Measurements from ENCODE around the gene SHKBP1. TPM values are rescaled to one million over a fixed set of nuclear protein-coding genes. Genes with fewer than 3 reads are reported as not detected.

SHKBP1 gene
- total RNA-seq, 1 donor: 55.9 TPM

DNA sequence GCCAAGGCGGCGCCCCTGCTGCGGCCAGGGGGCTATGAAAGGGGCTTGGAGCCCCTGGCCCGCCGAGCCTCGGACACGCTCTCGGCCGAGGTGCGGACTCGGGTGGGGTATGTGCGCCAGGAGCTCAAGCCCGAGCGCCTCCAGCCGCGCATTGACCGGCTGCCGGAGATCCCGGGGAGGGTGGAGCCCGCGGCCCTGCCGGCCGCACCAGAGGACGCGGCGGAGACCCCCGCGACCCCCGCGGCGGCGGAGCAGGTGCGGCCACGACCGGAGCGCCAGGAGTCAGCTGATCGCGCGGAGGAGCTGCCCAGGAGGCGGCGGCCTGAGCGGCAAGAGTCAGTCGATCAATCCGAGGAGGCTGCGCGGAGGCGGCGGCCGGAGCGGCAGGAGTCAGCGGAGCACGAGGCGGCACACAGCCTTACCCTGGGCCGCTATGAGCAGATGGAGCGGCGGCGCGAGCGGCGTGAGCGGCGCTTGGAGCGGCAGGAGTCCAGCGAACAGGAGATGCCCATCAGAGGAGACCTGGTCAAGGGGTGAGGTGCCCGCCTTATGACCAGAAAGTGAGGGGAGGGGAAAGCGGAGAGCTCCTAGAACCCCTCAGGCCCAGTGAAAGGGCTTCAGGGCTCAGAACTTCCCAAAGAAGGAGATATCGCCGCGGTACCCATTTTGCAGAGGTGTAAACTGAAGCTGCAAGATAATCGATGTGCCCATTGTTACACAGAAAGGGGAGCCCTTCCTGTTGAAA lies 8.8 kb upstream of the SHKBP1 start:
- Histone ChIP-seq H3K4me3 (ENCODE audit: low read length) (no peak overlapping the region), H3K27me3 (ENCODE audit: insufficient read depth, low read length) (peaks cover 36% of the 10 kb centered on the region), H3K9me3 (ENCODE audit: low read depth, low read length) (no peaks in the 10 kb centered on the region), H3K4me1 (ENCODE audit: insufficient read depth, low read length) (peaks cover 21% of the 10 kb centered on the region)

DNA sequence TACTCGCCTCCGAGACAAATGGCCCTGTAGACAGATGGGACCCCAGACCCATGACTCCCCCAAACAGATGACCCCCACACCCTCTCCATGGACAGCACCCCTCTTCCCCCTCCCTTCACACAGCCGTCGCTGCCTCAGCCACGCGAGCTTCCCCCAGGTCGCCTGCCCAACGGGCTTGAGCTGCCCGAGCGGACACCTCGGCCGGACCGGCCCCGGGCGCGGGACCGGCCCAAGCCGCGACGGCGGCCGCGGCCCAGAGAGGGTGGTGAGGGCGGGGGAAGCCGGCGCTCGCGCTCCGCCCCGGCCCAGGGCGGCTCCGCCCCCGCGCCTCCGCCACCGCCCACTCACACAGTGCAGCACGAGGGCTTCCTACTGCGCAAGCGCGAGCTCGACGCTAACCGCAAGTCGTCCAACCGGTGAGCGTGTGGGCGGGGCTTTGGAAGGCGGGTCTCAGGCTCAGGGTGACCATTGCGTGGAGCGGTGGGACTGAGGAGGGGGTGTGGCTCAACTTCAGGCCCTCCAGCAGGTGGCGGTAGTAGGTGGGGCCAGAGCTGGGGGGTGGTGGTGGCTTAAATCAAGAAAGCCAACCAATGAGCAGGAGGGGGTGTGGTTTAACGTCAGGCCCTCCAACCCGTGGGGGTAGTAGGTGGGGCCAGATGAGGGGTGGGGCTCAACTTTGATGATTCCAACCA lies 6.2 kb upstream of the SHKBP1 start:
- H3K27me3 ChIP-seq (ENCODE audit: insufficient read depth, low read length): peaks cover 35% of the 10 kb centered on the region
- H3K4me1 ChIP-seq (ENCODE audit: insufficient read depth, low read length): peaks cover 21% of the 10 kb centered on the region
- no peaks in the 10 kb centered on the region for H3K9me3 ChIP-seq (ENCODE audit: low read depth, low read length)
- no peak overlapping the region for H3K4me3 ChIP-seq (ENCODE audit: low read length)

DNA sequence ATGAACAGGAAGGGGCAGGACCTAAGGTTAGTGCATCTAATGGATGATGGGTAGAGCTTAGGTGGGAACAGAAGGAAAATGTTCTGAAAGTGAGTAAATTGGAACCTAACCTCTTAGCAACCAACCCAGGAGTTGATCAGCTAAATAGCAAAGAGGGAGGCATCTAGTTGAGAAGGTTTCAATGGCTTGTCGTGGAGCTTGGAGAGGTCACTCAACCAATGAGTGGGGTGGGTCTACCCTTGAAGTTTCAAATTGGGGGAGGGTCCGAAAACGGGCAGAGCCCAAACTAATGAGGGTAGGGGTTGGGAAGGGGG lies 5.7 kb upstream of the SHKBP1 start:
- H3K4me1 ChIP-seq (ENCODE audit: insufficient read depth, low read length): peaks cover 25% of the 10 kb centered on the region
- H3K4me3 ChIP-seq (ENCODE audit: low read length): no peak overlapping the region
- H3K9me3 ChIP-seq (ENCODE audit: low read depth, low read length): no peaks in the 10 kb centered on the region
- H3K27me3 ChIP-seq (ENCODE audit: insufficient read depth, low read length): peaks cover 30% of the 10 kb centered on the region

DNA sequence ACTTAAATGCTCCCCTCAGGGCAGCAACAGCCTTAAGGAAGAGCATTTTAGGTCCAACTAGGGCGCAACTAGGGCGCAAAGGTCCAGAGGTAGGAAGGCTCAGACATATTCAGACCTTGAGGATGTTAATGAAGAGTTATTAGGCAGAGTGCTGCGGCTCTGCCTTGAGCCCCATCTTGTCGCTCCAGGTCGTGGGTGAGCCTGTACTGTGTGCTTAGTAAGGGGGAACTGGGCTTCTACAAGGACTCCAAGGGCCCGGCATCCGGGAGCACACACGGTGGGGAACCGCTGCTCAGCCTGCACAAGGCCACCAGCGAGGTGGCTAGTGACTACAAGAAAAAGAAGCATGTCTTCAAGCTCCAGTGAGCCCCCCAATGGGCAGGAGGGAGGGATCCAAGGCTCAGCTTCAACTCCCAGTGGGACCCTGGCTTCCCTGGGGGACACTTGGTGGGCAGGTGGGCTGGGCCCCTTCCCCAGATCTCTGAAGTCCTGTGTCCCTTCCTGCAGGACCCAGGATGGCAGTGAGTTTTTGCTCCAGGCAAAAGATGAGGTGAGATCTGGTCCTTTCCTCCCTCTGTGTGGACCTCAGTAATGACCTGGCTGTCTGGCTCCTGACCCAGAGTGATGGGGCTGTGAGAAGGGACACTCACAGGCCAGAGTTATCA lies 4.7 kb upstream of the SHKBP1 start:
- Histone ChIP-seq H3K4me1 (ENCODE audit: insufficient read depth, low read length) (peaks cover 28% of the 10 kb centered on the region), H3K9me3 (ENCODE audit: low read depth, low read length) (no peaks in the 10 kb centered on the region), H3K27me3 (ENCODE audit: insufficient read depth, low read length) (peaks cover 22% of the 10 kb centered on the region), H3K4me3 (ENCODE audit: low read length) (no peak overlapping the region)

GRCh38 chr19:40575326-40575725 lies 1.3 kb upstream of the SHKBP1 start:
- Histone ChIP-seq H3K27me3 (ENCODE audit: insufficient read depth, low read length) (no peaks in the 10 kb centered on the region), H3K4me1 (ENCODE audit: insufficient read depth, low read length) (peaks cover 46% of the 10 kb centered on the region), H3K9me3 (ENCODE audit: low read depth, low read length) (no peaks in the 10 kb centered on the region), H3K4me3 (ENCODE audit: low read length) (no peak overlapping the region)

GRCh38 chr19:40576151-40576584 lies 505 bp upstream of the SHKBP1 start:
- Histone ChIP-seq H3K4me3 (ENCODE audit: low read length) (peak overlapping the region; percentile 87), H3K27me3 (ENCODE audit: insufficient read depth, low read length) (no peaks in the 10 kb centered on the region), H3K9me3 (ENCODE audit: low read depth, low read length) (no peaks in the 10 kb centered on the region), H3K4me1 (ENCODE audit: insufficient read depth, low read length) (peaks cover 49% of the 10 kb centered on the region)

GRCh38 chr19:40578442-40578908 lies 1.8 kb downstream of the SHKBP1 start:
- no peaks in the 10 kb centered on the region for H3K27me3 ChIP-seq (ENCODE audit: insufficient read depth, low read length)
- no peak overlapping the region for H3K4me3 ChIP-seq (ENCODE audit: low read length)
- H3K9me3 ChIP-seq (ENCODE audit: low read depth, low read length): no peaks in the 10 kb centered on the region
- peaks cover 58% of the 10 kb centered on the region for H3K4me1 ChIP-seq (ENCODE audit: insufficient read depth, low read length)

DNA sequence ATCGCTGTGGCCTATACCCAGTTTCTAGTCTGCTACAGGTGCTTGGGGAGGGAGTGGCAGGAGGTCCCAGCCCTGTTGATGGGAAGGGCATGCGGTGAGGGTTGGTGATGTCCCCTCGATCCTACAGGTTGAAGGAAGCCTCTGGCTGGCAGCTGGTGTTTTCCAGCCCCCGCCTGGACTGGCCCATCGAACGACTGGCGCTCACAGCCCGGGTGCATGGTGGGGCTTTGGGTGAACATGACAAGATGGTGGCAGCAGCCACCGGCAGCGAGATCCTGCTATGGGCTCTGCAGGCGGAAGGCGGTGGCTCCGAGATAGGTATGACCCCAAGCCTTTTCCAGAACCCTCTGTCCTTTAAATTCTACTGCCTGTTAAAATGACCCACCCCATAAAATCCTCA lies 3.9 kb downstream of the SHKBP1 start:
- Histone ChIP-seq H3K4me1 (ENCODE audit: insufficient read depth, low read length) (peaks cover 78% of the 10 kb centered on the region), H3K9me3 (ENCODE audit: low read depth, low read length) (no peaks in the 10 kb centered on the region), H3K27me3 (ENCODE audit: insufficient read depth, low read length) (no peaks in the 10 kb centered on the region), H3K4me3 (ENCODE audit: low read length) (peak overlapping the region; percentile 3)

DNA sequence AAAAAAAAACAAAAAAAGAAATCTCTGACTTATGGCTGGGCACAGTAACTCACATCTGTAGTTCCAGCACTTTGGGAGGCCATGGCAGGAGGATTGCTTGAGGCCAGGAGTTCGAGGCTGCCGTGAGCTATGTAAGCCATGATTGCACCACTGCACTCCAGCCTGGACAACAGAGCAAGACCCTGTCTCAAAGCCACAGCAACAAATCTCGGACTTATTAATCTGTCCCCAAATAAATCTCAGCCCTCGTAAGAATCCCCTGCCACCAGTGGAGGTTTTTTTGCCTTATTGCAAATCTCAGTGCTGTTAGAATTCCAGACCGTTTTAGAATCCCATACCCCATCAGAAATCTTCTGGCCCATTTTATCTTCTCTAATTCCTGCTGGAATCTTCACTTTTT lies 4.9 kb downstream of the SHKBP1 start:
- no peak overlapping the region for H3K4me3 ChIP-seq (ENCODE audit: low read length)
- no peaks in the 10 kb centered on the region for H3K9me3 ChIP-seq (ENCODE audit: low read depth, low read length)
- H3K27me3 ChIP-seq (ENCODE audit: insufficient read depth, low read length): no peaks in the 10 kb centered on the region
- peaks cover 80% of the 10 kb centered on the region for H3K4me1 ChIP-seq (ENCODE audit: insufficient read depth, low read length)

DNA sequence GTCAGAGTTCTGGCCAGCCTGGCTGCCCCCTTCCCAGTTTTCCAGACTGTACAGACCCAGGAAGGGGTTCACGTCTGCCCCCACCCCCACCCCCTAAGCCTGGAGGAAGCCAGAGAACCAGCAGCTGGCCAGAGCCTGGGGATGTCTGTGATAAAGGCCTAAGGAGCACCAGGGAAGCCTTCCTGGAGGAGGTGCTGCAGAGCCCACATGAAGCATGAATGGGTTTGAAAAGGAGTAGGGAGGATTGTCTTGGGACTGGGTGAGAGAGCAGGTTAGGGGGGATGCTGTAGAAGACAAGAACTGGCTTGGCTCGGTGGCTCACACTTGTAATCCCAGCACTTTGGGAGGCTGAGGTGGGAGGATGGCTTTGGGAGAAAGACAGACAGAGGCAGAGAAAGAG lies 5.8 kb downstream of the SHKBP1 start:
- Histone ChIP-seq H3K4me3 (ENCODE audit: low read length) (no peak overlapping the region), H3K4me1 (ENCODE audit: insufficient read depth, low read length) (peaks cover 79% of the 10 kb centered on the region), H3K27me3 (ENCODE audit: insufficient read depth, low read length) (no peaks in the 10 kb centered on the region), H3K9me3 (ENCODE audit: low read depth, low read length) (no peaks in the 10 kb centered on the region)

GRCh38 chr19:40583283-40583682 lies 6.6 kb downstream of the SHKBP1 start:
- Histone ChIP-seq H3K9me3 (ENCODE audit: low read depth, low read length) (no peaks in the 10 kb centered on the region), H3K4me3 (ENCODE audit: low read length) (no peak overlapping the region), H3K27me3 (ENCODE audit: insufficient read depth, low read length) (no peaks in the 10 kb centered on the region), H3K4me1 (ENCODE audit: insufficient read depth, low read length) (peaks cover 71% of the 10 kb centered on the region)

DNA sequence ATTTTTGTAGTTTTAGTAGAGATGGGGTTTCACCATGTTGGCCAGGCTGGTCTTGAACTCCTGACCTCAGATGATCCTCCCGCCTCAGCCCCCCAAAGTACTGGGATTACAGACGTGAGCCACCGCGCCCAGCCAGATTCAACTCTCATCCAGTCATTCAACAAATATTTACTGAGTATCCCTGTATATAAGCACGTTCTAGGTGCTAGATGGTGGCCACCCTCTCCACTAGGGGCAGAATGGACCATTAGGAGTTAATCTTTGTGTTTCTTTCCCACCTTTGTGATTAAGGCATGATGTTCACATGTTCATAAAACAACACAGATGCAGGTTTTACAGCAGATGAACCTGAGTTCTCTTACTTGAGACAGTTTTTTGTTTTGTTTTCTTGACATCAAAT lies 7.3 kb downstream of the SHKBP1 start:
- Histone ChIP-seq H3K4me1 (ENCODE audit: insufficient read depth, low read length) (peaks cover 63% of the 10 kb centered on the region), H3K27me3 (ENCODE audit: insufficient read depth, low read length) (no peaks in the 10 kb centered on the region), H3K4me3 (ENCODE audit: low read length) (no peak overlapping the region), H3K9me3 (ENCODE audit: low read depth, low read length) (no peaks in the 10 kb centered on the region)

DNA sequence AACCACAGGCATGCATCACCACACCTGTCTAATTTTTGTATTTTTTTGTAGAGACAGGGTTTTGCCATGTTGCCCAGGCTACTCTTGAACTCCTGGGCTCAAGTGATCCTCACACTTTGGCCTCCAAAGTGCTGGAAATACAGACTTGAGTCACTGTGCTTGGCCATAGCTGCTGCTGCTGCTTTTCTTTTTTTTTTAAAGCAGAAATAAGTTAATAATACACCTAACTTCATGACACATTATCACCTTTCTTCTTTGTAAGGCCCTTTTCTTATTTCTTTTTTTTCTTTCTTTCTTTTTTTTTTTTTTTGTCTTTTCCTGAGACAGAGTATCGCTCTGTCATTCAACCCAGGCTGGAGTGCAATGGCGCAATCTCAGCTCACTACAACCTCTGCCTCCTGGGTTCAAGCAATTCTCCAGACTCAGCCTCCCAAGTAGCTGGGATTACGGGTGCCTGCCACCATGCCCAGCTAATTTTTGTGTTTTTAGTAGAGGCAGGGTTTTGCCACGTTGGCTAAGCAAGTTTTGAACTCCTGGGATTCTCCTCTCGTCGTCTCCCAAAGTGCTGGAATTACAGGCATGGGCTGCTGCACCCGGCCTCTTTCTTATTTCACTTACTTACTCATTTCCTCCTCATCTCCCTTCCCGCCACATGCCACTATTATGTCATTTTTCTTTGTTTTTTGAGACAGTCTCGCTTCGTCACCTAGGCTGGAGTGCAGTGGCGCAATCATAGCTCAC lies 8.7 kb downstream of the SHKBP1 start:
- Histone ChIP-seq H3K27me3 (ENCODE audit: insufficient read depth, low read length) (no peaks in the 10 kb centered on the region), H3K4me1 (ENCODE audit: insufficient read depth, low read length) (peaks cover 50% of the 10 kb centered on the region), H3K4me3 (ENCODE audit: low read length) (no peak overlapping the region), H3K9me3 (ENCODE audit: low read depth, low read length) (no peaks in the 10 kb centered on the region)

DNA sequence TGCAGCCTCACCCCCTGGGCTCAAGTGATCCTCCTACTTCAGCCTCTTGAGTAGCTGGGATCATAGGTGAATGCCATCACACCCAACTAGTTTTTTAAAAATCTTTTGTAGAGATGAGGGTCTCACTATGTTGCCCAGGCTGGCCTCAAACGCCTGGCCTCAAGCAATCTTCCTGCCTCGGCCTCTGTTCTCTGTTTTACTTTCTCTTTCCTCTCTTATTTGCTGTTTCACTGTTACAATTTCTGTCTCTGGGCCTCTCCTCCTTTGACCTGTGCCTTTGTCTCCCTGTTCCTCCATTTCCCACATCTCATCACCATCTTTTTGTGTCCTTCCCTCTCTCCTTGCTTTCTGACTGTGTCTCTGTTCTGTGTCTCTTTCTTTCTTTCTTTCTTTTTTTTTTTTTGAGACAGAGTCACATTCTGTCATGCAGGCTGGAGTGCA lies 9.3 kb downstream of the SHKBP1 start:
- Histone ChIP-seq H3K4me1 (ENCODE audit: insufficient read depth, low read length) (peaks cover 44% of the 10 kb centered on the region), H3K9me3 (ENCODE audit: low read depth, low read length) (no peaks in the 10 kb centered on the region), H3K4me3 (ENCODE audit: low read length) (no peak overlapping the region), H3K27me3 (ENCODE audit: insufficient read depth, low read length) (no peaks in the 10 kb centered on the region)

DNA sequence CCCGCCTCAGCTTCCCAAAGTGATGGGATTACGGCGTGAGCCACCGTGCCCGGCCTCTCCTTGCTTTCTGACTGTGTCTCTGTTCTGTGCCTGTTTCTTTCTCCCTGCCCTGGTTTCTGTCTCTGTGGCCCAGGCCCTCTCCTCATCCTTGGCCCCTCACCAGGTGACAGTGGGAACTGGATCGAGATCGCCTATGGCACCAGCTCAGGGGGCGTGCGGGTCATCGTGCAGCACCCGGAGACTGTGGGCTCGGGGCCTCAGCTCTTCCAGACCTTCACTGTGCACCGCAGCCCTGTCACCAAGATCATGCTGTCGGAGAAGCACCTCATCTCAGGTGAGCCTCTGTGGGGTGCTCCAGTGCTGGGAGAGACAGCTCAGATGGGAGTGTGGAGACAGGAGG lies 9.9 kb downstream of the SHKBP1 start:
- no peak overlapping the region for H3K4me3 ChIP-seq (ENCODE audit: low read length)
- H3K4me1 ChIP-seq (ENCODE audit: insufficient read depth, low read length): peaks cover 38% of the 10 kb centered on the region
- no peaks in the 10 kb centered on the region for H3K9me3 ChIP-seq (ENCODE audit: low read depth, low read length)

More for the DNA sequence above, 9.9 kb downstream of the SHKBP1 start:
- H3K27me3 ChIP-seq (ENCODE audit: insufficient read depth, low read length): no peaks in the 10 kb centered on the region

Measured in mononuclear cell (primary cell).